Activated naive CD4-positive, alpha-beta T cell treated with anti-CD3 and anti-CD28 coated beads, Interleukin-2, amount 50 U/mL, for 72 hours (primary cell): Measurements from ENCODE around the gene EP400. TPM values are rescaled to one million over a fixed set of nuclear protein-coding genes. Genes with fewer than 3 reads are reported as not detected.

Experiments
- ATAC-seq, 2 donors: fragments of 150-1000 bp; cut with Tn5 transposase; 2 replicates each; pipeline ENCODE4 v1.10.0; 2021; ENCODE audit warnings: mild to moderate bottlenecking in 2 of 2, moderate library complexity in 2 of 2
- DNase-seq, 2 donors: peaks; one replicate each; pipeline ENCODE4 v3.0.0; 2021 to 2022; ENCODE audit warnings: low spot score in 2 of 2
- H3K27ac Mint-ChIP-seq, 2 donors: one replicate each; pipeline ENCODE4 v1.8.0; 2022; ENCODE audit warnings: mild to moderate bottlenecking in 2 of 2, mixed read lengths in 2 of 2
- H3K36me3 Mint-ChIP-seq, 2 donors: one replicate each; pipeline ENCODE4 v1.8.0; 2022; ENCODE audit warnings: mixed read lengths in 2 of 2
- H3K9me3 Mint-ChIP-seq, 2 donors: one replicate each; pipeline ENCODE4 v1.8.0; 2022; ENCODE audit warnings: mixed read lengths in 2 of 2
- total RNA-seq, 2 donors: library from RNA; stranded (reverse); gene quantifications; one replicate each; pipeline ENCODE4 v1.2.3, GENCODE V29; 2022

The EP400 gene
- total RNA-seq, 2 donors from 2014 or later, result 55.6 to 57.4 TPM

DNA sequence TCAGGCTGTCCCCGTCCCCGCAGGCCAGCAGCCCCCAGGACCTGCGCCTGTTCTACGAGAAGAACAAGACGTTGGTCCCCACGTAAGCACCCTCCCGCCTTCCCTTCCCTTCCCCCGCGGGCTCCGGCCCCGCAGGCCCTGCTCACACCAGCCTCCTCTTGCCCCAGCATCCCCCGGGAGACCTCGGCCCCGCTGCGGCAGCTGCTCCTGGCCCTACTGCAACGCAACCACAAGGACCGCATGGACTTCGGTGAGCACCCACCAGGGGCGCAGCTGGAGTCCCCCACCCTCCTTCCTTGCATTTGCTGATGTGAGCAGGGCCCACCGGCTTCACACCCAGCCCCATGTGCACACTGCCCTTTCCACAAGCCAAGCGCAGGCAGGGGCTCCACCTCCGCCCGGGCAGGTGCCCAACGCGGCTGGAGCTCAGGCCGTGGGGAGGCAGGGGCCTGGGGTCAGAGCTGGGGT, 40.0 kb upstream of the EP400 start:
- Mint-ChIP-seq H3K27ac (no peak overlapping the region), H3K9me3 (no peaks in the 10 kb centered on the region), H3K36me3 (no peaks in the 10 kb centered on the region)
- DNase-seq (no peak), ATAC-seq (no peak)

- no peaks in the 10 kb centered on the region for H3K36me3 Mint-ChIP-seq
Measured at GRCh38 chr12:131910302-131911027, 39.3 kb upstream of the EP400 start.

DNA sequence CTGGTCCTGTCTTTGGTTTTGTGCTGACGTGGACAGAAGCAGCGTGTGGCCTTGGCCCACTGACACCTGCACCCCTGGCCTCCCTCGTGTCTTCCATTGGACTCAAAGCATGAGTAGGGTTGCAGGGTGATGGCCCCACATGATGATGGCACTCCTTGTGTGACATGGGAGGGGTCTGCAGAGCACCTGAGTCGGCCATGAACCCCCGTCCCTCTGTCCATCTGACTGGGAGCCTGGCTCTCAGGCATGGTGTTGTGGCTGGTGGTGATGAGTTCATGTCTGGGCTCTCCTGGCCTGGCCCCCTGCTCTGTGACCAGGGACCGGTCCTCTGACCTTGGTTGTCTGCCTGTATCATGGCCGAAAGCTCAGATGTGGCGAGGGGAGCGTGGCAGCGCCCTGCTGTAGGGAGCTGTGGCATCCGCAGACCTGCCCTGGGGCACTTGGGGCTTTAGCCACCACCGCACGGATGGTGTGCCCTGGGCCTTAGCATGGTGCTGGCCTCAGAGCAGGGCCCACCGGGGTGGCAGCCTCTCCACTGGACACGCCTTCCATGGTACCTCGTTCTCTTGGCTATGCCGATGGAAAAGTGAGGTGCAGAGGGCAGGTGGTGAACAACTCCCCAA, 38.6 kb upstream of the EP400 start:
- ATAC-seq, result no peak
- Mint-ChIP-seq H3K27ac (no peak overlapping the region), H3K9me3 (no peaks in the 10 kb centered on the region), H3K36me3 (no peaks in the 10 kb centered on the region)
- no peak for DNase-seq

More at GRCh38 chr12:131910302-131911027, 39.3 kb upstream of the EP400 start:
- ATAC-seq (no peak), DNase-seq (no peak)
- Mint-ChIP-seq H3K9me3 (no peaks in the 10 kb centered on the region), H3K27ac (no peak overlapping the region)

DNA sequence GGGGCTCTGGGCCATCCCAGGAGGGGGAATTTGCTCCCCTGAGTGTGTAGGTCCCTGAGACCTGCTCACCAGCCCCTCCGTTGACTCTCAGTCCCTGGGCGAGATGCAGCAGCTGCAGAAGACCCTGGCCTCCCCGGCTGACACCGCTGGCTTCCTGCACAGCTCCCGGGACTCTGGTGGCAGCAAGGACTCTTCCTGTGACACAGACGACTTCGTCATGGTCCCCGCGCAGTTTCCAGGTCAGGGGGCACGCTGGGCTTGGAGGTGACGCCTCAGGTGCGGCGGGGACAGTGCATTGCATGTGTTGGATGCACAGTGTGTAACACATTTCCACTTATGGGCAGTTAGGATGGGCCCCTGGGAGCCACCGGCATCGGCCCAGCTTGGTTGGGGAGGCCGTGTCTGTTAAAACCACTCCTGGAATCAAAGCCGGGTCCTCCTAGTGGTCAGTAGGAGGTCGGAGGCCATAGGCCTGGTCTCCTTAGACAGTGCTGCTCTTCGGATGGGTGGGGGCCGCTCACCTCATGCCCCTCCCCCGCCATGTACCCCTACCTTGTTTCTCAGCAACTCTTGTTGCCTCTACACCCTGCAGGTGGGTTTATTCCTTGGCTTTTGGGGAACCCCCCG, 37.8 kb upstream of the EP400 start:
- DNase-seq (no peak), ATAC-seq (no peak)
- Mint-ChIP-seq H3K36me3 (no peaks in the 10 kb centered on the region), H3K27ac (peak overlapping the region in 1 of 2 donors; percentile 5), H3K9me3 (no peaks in the 10 kb centered on the region)

GRCh38 chr12:131912518-131913274, 37.0 kb upstream of the EP400 start:
- DNase-seq, result no peak
- Mint-ChIP-seq H3K36me3 (no peaks in the 10 kb centered on the region), H3K9me3 (no peaks in the 10 kb centered on the region), H3K27ac (no peak overlapping the region)
- ATAC-seq, result no peak

DNA sequence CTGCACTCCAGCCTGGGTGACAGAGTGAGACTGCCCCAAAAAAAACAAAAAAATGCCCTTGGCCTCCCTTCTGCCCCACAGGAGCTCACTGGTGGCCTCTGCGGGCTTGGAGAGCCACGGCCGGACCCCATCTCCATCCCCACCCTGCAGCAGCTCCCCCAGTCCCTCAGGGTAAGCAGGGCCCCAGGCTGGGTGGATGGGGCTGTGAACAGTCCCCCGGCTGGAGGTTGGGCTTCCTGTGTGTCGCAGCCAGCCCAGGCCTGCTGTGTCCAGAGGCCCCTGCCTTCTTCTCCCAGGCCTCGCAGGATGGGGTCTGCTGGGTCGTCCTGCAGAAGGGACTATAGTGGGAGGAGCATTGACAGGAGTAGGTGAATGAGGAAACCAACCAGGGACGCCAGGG, 36.1 kb upstream of the EP400 start:
- Mint-ChIP-seq H3K27ac (no peak overlapping the region), H3K36me3 (no peaks in the 10 kb centered on the region), H3K9me3 (no peaks in the 10 kb centered on the region)
- ATAC-seq, result no peak
- no peak for DNase-seq

- H3K27ac Mint-ChIP-seq, result no peak overlapping the region
- no peaks in the 10 kb centered on the region for H3K36me3 Mint-ChIP-seq
- ATAC-seq (no peak), DNase-seq (no peak)
- H3K9me3 Mint-ChIP-seq, result no peaks in the 10 kb centered on the region
Measured at GRCh38 chr12:131914179-131914702, 35.5 kb upstream of the EP400 start.

GRCh38 chr12:131915000-131915689, 34.6 kb upstream of the EP400 start:
- DNase-seq (no peak), ATAC-seq (no peak)
- Mint-ChIP-seq H3K36me3 (no peaks in the 10 kb centered on the region), H3K9me3 (no peaks in the 10 kb centered on the region), H3K27ac (no peak overlapping the region)

GRCh38 chr12:131915823-131916222, 33.9 kb upstream of the EP400 start:
- no peak overlapping the region for H3K27ac Mint-ChIP-seq
- DNase-seq (no peak), ATAC-seq (no peak)
- no peaks in the 10 kb centered on the region for H3K9me3 Mint-ChIP-seq
- no peaks in the 10 kb centered on the region for H3K36me3 Mint-ChIP-seq

- Mint-ChIP-seq H3K36me3 (no peaks in the 10 kb centered on the region), H3K27ac (no peak overlapping the region), H3K9me3 (no peaks in the 10 kb centered on the region)
- no peak for ATAC-seq
- no peak for DNase-seq
Measured at GRCh38 chr12:131916306-131917138, 33.2 kb upstream of the EP400 start.

DNA sequence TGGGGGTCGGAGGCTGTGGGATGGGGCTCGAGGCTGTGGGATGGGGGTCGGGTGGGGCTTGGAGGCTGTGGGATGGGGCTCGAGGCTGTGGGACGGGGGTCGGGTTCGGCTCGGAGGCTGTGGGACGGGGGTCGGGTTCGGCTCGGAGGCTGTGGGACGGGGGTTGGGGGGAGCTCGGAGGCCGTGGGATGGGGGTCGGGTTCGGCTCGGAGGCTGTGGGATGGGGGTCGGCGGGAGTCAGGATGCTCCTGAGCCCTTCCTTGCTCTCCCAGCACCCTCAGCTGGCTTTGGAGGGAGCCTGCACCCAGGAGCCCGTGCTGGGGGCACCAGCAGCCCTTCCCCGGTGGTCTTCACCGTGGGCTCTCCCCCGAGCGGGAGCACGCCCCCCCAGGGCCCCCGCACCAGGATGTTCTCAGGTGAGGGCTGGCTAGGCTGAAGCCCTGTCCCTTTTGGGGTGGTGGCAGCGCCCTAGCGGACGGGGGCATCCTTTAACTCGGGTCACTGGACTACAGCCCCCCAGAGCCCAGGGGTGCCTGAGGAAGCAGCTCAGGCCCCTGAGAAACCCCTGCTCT, 32.5 kb upstream of the EP400 start:
- ATAC-seq (no peak), DNase-seq (no peak)
- H3K9me3 Mint-ChIP-seq, result no peaks in the 10 kb centered on the region
- no peak overlapping the region for H3K27ac Mint-ChIP-seq
- H3K36me3 Mint-ChIP-seq, result no peaks in the 10 kb centered on the region

GRCh38 chr12:131917711-131918306, 31.9 kb upstream of the EP400 start:
- H3K36me3 Mint-ChIP-seq, result no peaks in the 10 kb centered on the region
- no peak overlapping the region for H3K27ac Mint-ChIP-seq
- no peaks in the 10 kb centered on the region for H3K9me3 Mint-ChIP-seq
- DNase-seq (no peak), ATAC-seq (no peak)

- no peak overlapping the region for H3K27ac Mint-ChIP-seq
- ATAC-seq, result no peak
- DNase-seq, result no peak
- H3K9me3 Mint-ChIP-seq, result no peaks in the 10 kb centered on the region
- H3K36me3 Mint-ChIP-seq, result no peaks in the 10 kb centered on the region
Measured at GRCh38 chr12:131918311-131919050, 31.3 kb upstream of the EP400 start.

- ATAC-seq (no peak), DNase-seq (no peak)
- H3K27ac Mint-ChIP-seq, result no peak overlapping the region
- no peaks in the 10 kb centered on the region for H3K9me3 Mint-ChIP-seq
- no peaks in the 10 kb centered on the region for H3K36me3 Mint-ChIP-seq
Measured at GRCh38 chr12:131919051-131919347, 30.7 kb upstream of the EP400 start.
